GM18861 (cell line): ENCODE data around the gene IQCK.

Experiments used
- ATAC-seq: cut with Tn5 transposase; IDR thresholded peaks from one replicate; pipeline ENCODE4 v1.9.1; 2021; ENCODE audit not compliant: unreplicated experiment

Gene IQCK

GRCh38 chr16:19854543-19854876 lies 136.4 kb downstream of the IQCK start:
- no peak for ATAC-seq

DNA sequence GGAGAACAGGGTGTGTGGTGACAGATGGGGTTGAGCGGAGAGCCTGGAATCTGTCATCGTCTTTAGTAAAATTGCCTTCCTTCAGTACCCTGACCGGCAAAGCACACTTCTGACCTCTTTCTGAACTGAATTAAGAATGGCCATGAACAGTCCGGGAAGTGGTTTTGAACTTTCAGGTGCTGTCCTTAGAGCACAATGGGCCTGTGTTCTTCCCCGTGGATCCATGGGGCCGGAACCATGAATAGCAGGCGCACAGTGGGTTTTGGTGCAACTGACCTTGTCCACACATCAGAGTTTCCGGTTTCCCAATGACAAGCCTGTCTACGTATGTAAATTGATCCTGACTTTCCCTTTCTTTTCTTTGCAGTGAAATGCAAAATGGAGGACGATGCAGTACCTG lies 138.0 kb downstream of the IQCK start:
- no peak for ATAC-seq

GRCh38 chr16:19857593-19858339 lies 139.7 kb downstream of the IQCK start:
- no peak for ATAC-seq

DNA sequence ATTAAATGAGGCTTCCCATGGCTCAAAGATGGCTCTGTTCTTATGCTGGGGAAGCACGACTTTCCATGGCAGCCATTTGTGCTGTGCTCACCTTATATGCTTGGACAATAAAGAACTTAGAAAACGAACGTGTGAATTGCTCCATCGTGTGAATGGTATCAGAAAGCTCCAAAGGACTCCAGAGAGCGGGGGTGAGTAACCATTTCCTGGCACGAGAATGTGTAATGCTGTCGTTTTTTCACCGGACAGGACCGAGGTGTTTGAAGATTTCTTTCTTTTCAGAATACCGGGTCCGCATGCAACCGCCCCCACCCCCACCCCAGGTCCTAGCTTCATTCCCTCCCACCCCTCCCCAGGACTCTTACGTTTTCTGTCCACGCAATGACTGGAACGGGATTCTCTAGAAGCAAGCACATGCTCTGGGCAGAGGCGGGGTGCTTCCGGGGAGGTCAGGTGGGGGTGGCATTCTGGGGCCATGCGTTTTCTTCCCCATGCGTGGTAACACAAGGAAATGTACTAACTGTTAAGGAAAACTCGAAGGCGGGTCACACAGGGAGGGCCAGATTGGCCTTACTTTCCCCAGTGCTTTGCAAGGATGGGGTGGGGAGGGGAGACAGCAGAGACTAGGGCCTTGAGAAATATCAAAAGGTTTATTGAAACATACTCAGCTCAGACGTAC lies 140.4 kb downstream of the IQCK start:
- ATAC-seq = no peak

DNA sequence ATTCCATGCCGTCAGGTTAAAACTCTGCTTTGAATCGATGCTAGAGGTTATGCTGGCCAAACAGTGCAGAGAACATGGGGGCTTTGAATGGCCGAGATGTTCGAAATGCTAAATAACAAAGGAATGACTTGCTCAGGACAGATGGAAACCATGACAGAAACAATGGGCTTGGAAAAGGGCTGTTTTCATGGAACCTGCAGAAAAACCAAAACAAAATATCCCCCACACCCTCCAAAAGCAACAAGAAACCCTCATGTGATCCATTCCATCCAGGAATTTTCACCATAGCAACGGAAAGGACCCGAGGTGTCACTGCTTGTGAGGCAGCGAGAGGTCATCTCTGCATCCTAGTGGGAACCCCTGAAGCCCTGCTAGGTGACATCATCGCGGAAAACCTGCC lies 141.1 kb downstream of the IQCK start:
- no peak for ATAC-seq

DNA sequence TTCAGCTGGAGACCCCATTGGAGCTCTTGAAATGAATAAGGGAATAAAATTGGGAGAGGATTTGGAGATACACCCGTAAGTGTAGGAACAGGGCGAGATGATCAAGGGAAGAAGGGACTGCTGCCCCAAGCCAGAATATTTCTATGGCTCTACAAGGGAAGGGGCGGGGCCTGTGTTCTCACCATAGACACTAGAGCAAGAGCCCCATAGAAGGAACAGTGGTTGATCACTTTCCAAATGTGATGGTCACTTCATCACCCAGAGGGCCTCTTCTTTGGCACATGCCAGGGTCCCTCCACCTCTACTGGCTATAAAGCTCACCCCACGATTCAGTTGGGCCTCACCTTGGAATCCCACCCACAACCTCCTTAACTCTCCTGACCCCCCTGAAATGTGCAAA lies 141.5 kb downstream of the IQCK start:
- ATAC-seq = no peak

DNA sequence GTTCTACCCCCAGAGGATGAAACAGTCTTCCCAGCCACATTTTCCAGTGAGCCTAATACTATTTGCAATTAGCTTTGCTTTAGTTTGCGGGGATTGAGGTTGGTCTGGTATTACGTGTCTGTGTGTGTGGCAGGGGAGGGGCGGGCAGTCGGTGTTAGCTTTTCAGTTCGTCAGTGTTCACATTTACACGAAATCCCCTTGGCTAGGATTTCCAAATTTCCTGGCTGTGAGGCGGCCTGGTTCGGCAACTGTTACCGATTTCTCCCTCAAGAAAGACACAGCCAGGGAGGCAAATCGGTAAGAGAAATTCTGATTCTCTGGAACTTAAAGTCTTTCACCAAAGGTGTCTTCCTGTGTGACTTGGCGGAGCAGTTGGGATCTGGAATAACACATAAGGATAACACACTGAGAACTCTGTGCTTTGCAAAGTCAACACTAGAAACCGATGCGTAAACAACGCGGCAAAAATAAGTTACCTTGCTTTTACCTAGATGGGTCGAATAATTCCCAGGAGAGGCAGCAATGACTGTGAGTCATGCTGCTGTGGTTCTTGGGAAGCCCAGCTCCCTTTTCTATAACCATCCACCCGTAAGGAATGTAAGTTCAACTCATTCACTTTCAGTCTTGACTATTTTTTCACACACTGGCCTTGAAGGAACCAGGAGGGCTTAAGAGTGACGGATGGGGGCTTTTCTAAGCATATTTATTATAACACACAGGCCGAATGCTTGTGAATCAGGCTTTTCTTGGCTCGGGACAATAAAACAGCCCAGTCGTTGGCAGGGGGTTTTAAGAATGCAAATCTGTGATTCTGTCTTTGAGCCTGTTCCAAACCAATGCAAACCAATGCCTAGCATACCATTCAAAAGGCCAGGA lies 142.3 kb downstream of the IQCK start:
- ATAC-seq = no peak

GRCh38 chr16:19861133-19861532 lies 143.1 kb downstream of the IQCK start:
- no peak for ATAC-seq

- no peak for ATAC-seq
Measured at GRCh38 chr16:19861811-19862327, 143.8 kb downstream of the IQCK start.

DNA sequence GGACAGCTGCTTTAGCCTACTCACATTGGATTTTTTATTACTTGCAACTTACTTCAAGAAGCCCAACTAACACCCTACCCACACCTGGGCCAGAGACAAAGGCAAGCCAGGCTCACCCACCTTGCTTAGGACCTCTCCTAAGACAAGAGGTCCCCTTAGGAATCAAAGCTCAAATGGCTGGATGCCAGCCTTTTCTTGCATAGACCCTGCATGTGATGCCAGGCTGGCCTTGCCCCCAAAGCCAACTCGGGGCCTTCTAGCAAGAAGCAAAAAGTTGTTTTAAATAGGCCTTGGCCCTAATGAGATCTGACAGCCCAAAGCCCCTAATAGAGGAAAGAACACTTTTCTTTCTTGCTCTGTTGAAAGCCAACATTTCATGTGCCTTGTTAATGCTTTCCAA lies 145.9 kb downstream of the IQCK start:
- no peak for ATAC-seq

DNA sequence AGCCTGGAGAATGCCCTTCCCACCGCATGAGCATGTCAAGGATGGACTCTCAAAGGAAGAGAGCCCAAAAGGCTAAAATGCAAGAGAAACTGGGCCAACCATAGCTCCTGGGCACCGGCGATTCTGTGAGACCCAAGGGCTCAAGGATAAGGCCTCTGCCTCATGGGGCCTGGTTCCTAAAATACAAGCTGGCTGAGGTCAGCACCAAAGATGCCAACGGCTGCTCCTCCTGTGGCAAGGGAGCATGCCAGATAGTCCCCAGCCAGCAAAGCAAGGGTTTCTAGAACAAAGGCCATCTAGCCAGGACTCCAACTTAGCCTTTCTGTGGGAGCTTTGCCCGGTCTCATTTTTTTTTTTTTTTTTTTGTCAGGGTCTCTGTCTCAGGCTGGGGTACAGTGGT lies 146.5 kb downstream of the IQCK start:
- no peak for ATAC-seq

- no peak for ATAC-seq
Measured at GRCh38 chr16:19868421-19868820, 150.3 kb downstream of the IQCK start.

DNA sequence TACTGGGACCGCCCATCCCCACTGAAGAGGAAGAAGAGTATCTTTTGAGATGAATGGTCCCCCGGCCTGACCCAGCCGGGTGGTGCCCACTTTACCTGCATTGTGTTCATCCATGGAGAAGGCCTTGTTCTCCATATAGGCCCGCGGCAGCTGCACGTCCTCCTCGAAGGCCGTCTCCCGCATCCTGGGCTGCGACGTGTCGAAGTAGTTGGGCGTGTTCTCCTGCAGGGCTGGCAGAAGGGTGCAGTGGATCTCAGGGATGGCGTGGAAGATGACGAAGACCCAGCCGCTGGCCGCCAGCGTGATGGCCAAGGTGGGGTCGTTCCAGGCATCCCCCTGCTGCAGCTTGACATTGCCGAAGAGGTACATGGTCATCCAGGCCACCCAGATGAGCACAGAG lies 153.7 kb downstream of the IQCK start:
- ATAC-seq = no peak

- ATAC-seq = no peak
Measured at GRCh38 chr16:19872179-19872863, 154.2 kb downstream of the IQCK start.

- no peak for ATAC-seq
Measured at GRCh38 chr16:19872935-19873334, 154.9 kb downstream of the IQCK start.

- ATAC-seq = no peak
Measured at GRCh38 chr16:19874026-19874425, 156.0 kb downstream of the IQCK start.

- no peak for ATAC-seq
Measured at GRCh38 chr16:19874851-19875546, 156.9 kb downstream of the IQCK start.

DNA sequence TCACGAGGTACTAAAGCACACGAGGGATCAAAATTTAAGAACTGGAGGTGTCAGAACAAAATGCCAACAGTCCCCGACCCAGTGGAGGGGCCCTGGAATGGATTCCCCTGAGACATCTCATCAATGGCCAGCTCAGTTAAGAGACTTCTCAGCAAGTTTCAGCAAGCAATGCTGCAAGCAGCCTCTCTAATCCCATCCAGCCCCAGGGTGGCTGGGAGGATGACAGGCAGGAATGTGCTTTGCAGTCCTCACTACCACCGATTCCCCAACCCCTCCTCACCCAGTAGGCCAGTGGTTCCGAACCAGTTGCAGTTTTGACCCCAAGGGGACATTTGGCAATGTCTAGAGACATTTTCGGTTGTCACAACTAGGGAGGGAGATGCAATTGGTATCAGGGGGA lies 157.8 kb downstream of the IQCK start:
- ATAC-seq = no peak

- no peak for ATAC-seq
Measured at GRCh38 chr16:19876501-19877059, 158.5 kb downstream of the IQCK start.

DNA sequence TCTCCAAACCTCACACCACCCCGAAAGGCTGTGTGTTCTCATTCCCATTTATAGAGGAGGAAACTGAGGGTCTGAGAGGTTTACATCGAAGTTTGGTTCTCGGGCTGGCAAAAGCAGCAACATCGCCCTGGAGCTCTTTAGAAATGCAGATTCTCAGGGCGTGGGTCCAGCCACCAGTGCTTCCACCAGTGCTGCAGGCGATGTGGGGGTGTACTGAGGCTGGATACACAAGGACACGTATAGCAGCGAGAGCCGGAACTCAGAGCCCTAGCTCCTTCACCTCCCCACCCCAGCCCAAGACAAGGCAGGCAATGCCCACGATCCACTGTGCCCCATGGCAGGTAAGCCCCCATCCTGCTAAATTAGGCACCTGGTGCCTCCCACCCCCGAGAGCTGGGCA lies 160.7 kb downstream of the IQCK start:
- no peak for ATAC-seq
